ENCODE results near the gene VIL1. TPM values are rescaled to one million over a fixed set of nuclear protein-coding genes. Genes with fewer than 3 reads are reported as not detected.
A peak's percentile ranks its signal among the peaks of the same experiment; 100 is the strongest.

VIL1 gene
- total and polyA plus RNA-seq, 2 of the 13 experiments (the other 11 are each of a cell fraction or from before 2014, with no cell fraction given) = 287 to 301 TPM

DNA sequence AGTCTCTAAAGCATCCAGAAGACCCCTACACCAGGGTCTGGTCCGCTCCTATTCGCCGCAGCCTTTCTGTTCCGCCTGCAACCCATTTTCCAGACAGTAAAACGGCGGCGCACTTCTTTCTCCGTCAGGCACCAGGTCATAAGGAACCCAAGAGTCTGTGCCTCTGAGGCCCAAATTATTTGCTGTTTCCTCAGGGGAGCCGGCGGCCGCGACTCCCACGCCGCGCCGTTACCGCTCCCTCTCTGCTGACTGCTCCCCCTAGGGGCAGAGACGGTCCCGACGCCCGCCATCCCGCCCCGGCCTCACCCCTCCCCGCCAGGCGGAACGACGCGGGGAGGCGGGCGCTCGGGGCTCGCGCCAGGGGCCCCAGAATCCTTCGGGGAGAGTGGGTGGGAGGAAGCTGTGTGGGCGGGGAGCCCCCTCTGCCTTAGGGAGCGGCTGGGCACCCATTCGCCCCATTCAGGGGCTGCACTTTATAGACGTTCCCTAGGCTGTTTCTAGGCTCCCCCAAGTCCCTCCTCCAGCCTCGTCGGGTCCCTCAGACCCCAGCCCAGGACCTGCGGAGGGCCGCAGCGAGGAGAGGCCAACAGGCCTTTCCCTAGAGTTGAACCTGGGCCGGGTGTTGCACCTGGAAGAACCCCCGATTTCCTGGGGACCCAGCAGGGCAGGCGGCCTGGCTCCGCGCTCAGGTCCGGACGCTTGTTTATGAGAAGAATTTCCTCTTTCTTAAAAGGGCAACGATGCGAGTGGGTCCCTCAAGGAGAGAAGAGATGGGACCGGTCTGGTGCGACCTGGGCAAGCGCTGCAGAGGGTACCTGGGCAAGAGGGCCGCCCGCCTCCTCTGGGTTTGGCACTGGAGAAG lies 22.9 kb upstream of the VIL1 start (continued):
- TF ChIP-seq, protein P1, sequence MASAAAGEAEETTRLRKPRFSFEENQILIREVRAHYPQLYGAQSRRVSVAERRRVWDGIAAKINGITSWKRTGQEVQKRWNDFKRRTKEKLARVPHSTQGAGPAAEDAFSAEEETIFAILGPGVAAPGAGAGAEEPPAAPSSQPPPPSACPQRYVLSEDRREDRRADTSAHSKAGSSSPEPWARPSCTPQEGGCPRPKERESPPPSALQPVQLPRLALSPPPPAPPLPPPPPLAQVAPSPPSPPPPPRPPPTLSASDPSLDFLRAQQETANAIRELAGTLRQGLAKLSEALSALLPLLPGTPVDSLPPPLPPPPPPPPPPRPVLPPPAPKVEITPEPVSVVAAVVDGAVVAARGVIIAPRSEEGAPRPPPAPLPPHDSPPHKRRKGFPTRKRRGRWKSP (CRISPR knock-in tag; IDR thresholded peaks at IDR 0.05) = peak; percentile 89
- TF ChIP-seq, protein P2, sequence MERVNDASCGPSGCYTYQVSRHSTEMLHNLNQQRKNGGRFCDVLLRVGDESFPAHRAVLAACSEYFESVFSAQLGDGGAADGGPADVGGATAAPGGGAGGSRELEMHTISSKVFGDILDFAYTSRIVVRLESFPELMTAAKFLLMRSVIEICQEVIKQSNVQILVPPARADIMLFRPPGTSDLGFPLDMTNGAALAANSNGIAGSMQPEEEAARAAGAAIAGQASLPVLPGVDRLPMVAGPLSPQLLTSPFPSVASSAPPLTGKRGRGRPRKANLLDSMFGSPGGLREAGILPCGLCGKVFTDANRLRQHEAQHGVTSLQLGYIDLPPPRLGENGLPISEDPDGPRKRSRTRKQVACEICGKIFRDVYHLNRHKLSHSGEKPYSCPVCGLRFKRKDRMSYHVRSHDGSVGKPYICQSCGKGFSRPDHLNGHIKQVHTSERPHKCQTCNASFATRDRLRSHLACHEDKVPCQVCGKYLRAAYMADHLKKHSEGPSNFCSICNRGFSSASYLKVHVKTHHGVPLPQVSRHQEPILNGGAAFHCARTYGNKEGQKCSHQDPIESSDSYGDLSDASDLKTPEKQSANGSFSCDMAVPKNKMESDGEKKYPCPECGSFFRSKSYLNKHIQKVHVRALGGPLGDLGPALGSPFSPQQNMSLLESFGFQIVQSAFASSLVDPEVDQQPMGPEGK (CRISPR knock-in tag; IDR thresholded peaks at IDR 0.05) = peak; percentile 99
- TF ChIP-seq ZBTB7A (CRISPR knock-in tag; IDR thresholded peaks at IDR 0.05) = peak; percentile 68
- peak; percentile 90 for TF ChIP-seq SP4 (CRISPR knock-in tag; IDR thresholded peaks at IDR 0.05)
- TF ChIP-seq ZNF614 (CRISPR knock-in tag; IDR thresholded peaks at IDR 0.05; ENCODE audit: borderline replicate concordance) = peak; percentile 76
- no peak for TF ChIP-seq ZNF382 (CRISPR knock-in tag; IDR thresholded peaks at IDR 0.05; ENCODE audit: borderline replicate concordance)
- peak; percentile 63; the same call in 1 of the 2 replicates for TF ChIP-seq KDM4B (CRISPR knock-in tag; IDR thresholded peaks at IDR 0.05)
- TF ChIP-seq ZSCAN25 (CRISPR knock-in tag; IDR thresholded peaks at IDR 0.05) = peak; percentile 100
- no peak for TF ChIP-seq ZNF282 (IDR thresholded peaks at IDR 0.05; ENCODE audit: partially characterized antibody)
- TF ChIP-seq HNRNPL (IDR thresholded peaks at IDR 0.05; ENCODE audit: low read depth, low read length) = peak; percentile 49; the same call in 1 of the 2 replicates
- TF ChIP-seq, protein P3, sequence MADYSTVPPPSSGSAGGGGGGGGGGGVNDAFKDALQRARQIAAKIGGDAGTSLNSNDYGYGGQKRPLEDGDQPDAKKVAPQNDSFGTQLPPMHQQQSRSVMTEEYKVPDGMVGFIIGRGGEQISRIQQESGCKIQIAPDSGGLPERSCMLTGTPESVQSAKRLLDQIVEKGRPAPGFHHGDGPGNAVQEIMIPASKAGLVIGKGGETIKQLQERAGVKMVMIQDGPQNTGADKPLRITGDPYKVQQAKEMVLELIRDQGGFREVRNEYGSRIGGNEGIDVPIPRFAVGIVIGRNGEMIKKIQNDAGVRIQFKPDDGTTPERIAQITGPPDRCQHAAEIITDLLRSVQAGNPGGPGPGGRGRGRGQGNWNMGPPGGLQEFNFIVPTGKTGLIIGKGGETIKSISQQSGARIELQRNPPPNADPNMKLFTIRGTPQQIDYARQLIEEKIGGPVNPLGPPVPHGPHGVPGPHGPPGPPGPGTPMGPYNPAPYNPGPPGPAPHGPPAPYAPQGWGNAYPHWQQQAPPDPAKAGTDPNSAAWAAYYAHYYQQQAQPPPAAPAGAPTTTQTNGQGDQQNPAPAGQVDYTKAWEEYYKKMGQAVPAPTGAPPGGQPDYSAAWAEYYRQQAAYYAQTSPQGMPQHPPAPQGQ (CRISPR knock-in tag; IDR thresholded peaks at IDR 0.05; ENCODE audit: borderline replicate concordance) = no peak
- peak; percentile 93 for TF ChIP-seq MEIS1 (CRISPR knock-in tag; IDR thresholded peaks at IDR 0.05; ENCODE audit: borderline replicate concordance)
- TF ChIP-seq MTA1 (CRISPR knock-in tag; IDR thresholded peaks at IDR 0.05; ENCODE audit: borderline replicate concordance) = peak; percentile 95
- TF ChIP-seq ZNF34 (CRISPR knock-in tag; IDR thresholded peaks at IDR 0.05; ENCODE audit: borderline replicate concordance) = peak; percentile 95
- TF ChIP-seq SNAPC2 (CRISPR knock-in tag; IDR thresholded peaks at IDR 0.05) = peak; percentile 81
- TF ChIP-seq ARNT2 (CRISPR knock-in tag; IDR thresholded peaks at IDR 0.05; ENCODE audit: low read depth) = no peak; the same call in 1 of the 2 replicates
- peak; percentile 94; the same call in 1 of the 2 replicates for TF ChIP-seq CAMTA2 (CRISPR knock-in tag; IDR thresholded peaks at IDR 0.05; ENCODE audit: borderline replicate concordance)
- TF ChIP-seq HOXD1 (CRISPR knock-in tag; IDR thresholded peaks at IDR 0.05) = peak; percentile 94
- TF ChIP-seq, protein P4, sequence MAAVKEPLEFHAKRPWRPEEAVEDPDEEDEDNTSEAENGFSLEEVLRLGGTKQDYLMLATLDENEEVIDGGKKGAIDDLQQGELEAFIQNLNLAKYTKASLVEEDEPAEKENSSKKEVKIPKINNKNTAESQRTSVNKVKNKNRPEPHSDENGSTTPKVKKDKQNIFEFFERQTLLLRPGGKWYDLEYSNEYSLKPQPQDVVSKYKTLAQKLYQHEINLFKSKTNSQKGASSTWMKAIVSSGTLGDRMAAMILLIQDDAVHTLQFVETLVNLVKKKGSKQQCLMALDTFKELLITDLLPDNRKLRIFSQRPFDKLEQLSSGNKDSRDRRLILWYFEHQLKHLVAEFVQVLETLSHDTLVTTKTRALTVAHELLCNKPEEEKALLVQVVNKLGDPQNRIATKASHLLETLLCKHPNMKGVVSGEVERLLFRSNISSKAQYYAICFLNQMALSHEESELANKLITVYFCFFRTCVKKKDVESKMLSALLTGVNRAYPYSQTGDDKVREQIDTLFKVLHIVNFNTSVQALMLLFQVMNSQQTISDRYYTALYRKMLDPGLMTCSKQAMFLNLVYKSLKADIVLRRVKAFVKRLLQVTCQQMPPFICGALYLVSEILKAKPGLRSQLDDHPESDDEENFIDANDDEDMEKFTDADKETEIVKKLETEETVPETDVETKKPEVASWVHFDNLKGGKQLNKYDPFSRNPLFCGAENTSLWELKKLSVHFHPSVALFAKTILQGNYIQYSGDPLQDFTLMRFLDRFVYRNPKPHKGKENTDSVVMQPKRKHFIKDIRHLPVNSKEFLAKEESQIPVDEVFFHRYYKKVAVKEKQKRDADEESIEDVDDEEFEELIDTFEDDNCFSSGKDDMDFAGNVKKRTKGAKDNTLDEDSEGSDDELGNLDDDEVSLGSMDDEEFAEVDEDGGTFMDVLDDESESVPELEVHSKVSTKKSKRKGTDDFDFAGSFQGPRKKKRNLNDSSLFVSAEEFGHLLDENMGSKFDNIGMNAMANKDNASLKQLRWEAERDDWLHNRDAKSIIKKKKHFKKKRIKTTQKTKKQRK (IDR thresholded peaks at IDR 0.05; ENCODE audit: low read length) = no peak

Data from HepG2 (cell line).